ENCODE results near the gene SEMA3E. TPM values are rescaled to one million over a fixed set of nuclear protein-coding genes. Genes with fewer than 3 reads are reported as not detected.
"Not testable (repeated sequence)": the region's sequence is repeated elsewhere in the genome, so short reads cannot be mapped to it uniquely, and the experiment has no call there.

The SEMA3E gene
- total RNA-seq, 2 donors from 2014 or later: 0.07 to 0.59 TPM

- H3K4me1 ChIP-seq: no peaks in the 10 kb centered on the region
- DNase-seq (ENCODE audit: low spot score): no peak
- no peak overlapping the region for H3K4me3 ChIP-seq
- no peak for TF ChIP-seq CTCF (IDR thresholded peaks at IDR 0.05)
- H3K27me3 ChIP-seq: no peaks in the 10 kb centered on the region
- no peaks in the 10 kb centered on the region for H3K36me3 ChIP-seq
- H3K9me3 ChIP-seq: no peaks in the 10 kb centered on the region
- H3K27ac ChIP-seq: no peak overlapping the region
Measured at GRCh38 chr7:83449781-83450180, 199.2 kb downstream of the SEMA3E start.

GRCh38 chr7:83447681-83448080, 201.3 kb downstream of the SEMA3E start:
- H3K36me3 ChIP-seq: no peaks in the 10 kb centered on the region
- H3K4me3 ChIP-seq: no peak overlapping the region
- H3K4me1 ChIP-seq: no peaks in the 10 kb centered on the region
- no peak overlapping the region for H3K27ac ChIP-seq
- TF ChIP-seq CTCF (IDR thresholded peaks at IDR 0.05): no peak
- H3K9me3 ChIP-seq: no peaks in the 10 kb centered on the region
- no peak for DNase-seq (ENCODE audit: low spot score)
- H3K27me3 ChIP-seq: no peaks in the 10 kb centered on the region

- no peak overlapping the region for H3K27ac ChIP-seq
- H3K27me3 ChIP-seq: no peaks in the 10 kb centered on the region
- TF ChIP-seq CTCF (IDR thresholded peaks at IDR 0.05): no peak
- H3K4me3 ChIP-seq: no peak overlapping the region
- no peaks in the 10 kb centered on the region for H3K36me3 ChIP-seq
- no peaks in the 10 kb centered on the region for H3K4me1 ChIP-seq
- no peaks in the 10 kb centered on the region for H3K9me3 ChIP-seq
- no peak for DNase-seq (ENCODE audit: low spot score)
Measured at GRCh38 chr7:83446102-83446669, 202.8 kb downstream of the SEMA3E start.

- DNase-seq (ENCODE audit: low spot score): no peak
- no peaks in the 10 kb centered on the region for H3K4me1 ChIP-seq
- no peaks in the 10 kb centered on the region for H3K27me3 ChIP-seq
- TF ChIP-seq CTCF (IDR thresholded peaks at IDR 0.05): no peak
- no peak overlapping the region for H3K4me3 ChIP-seq
- H3K27ac ChIP-seq: no peak overlapping the region
- no peaks in the 10 kb centered on the region for H3K36me3 ChIP-seq
- H3K9me3 ChIP-seq: no peaks in the 10 kb centered on the region
Measured at GRCh38 chr7:83442911-83443310, 206.0 kb downstream of the SEMA3E start.

GRCh38 chr7:83439026-83439425, 209.9 kb downstream of the SEMA3E start:
- Histone ChIP-seq H3K27ac (no peak overlapping the region), H3K9me3 (no peaks in the 10 kb centered on the region), H3K4me3 (no peak overlapping the region), H3K27me3 (no peaks in the 10 kb centered on the region), H3K36me3 (no peaks in the 10 kb centered on the region), H3K4me1 (no peaks in the 10 kb centered on the region)
- no peak for TF ChIP-seq CTCF (IDR thresholded peaks at IDR 0.05)
- no peak for DNase-seq (ENCODE audit: low spot score)

GRCh38 chr7:83430289-83430688, 218.7 kb downstream of the SEMA3E start:
- not testable (repeated sequence) for H3K4me1 ChIP-seq; H3K27me3 ChIP-seq; H3K9me3 ChIP-seq; H3K27ac ChIP-seq; H3K4me3 ChIP-seq; H3K36me3 ChIP-seq; DNase-seq (ENCODE audit: low spot score)

Data from right atrium auricular region (tissue), 2 donors.